ENCODE measurements around the gene ELK4.

- no peak for TF ChIP-seq CTCF (IDR thresholded peaks at IDR 0.05)
- no peak for TF ChIP-seq POLR2A (IDR thresholded peaks at IDR 0.05)
Measured at GRCh38 chr1:205663286-205663936, 31.6 kb upstream of the ELK4 start.

Data from thyroid gland (tissue), 4 donors.